ENCODE results near the gene NPM3.

NPM3 gene

DNA sequence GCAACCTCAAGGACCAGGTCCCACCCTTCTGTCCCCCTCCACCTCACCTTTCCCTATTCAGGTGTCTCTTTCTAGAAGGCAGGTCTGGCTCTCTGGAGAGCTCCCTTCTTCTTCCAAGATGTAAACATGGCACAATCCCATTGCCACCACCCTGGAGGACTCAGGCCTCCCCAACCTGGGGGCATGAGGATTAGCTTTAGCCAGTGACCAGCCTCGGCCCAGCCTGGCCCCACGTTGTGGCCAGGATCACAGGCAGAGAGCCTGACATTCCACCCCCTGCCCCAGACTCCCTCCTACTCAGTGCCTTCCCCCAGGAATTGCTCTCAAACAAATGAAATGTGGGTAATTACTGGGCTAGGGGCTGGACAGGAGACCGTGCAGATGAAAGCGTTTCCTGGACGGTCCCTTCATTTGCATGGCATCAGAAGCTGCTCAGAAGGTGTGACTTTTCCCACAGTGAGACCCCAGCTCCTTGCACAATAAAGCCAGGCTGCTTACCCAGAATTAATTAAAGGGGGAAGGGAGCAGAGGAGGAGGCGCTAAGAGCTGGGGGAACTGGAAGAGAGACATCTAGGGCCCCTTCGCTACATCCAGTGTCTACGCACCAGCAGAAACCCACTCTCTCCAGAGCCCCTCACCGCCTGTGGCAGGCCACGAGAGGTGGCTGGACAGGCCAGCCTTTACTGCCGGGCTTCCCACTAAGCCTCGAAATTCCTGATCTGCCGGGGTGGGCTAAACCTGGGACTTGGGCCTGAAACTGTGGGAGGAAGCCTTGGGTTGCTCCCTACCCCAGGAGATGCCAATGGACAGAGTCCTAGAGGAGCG is 15.1 kb downstream of the NPM3 start:
- Histone ChIP-seq H4K20me1 (ENCODE audit: low read depth, low read length) (no peaks in the 10 kb centered on the region), H3F3A (ENCODE audit: insufficient read depth) (no peaks in the 10 kb centered on the region), H3K4me3 (ENCODE audit: insufficient read depth, low read length, poor library complexity, severe bottlenecking) (no peak overlapping the region), H3K4me2 (ENCODE audit: low read depth, low read length, poor library complexity, severe bottlenecking) (no peak overlapping the region), H3K9ac (ENCODE audit: low read length) (no peak overlapping the region), H3K9me3 (ENCODE audit: insufficient read depth, low read length) (no peaks in the 10 kb centered on the region), H3K9me2 (replicated peaks; ENCODE audit: insufficient read depth, low read length) (no peaks in the 10 kb centered on the region), H3K79me2 (ENCODE audit: insufficient read depth, low read length) (no peaks in the 10 kb centered on the region), H2AFZ (ENCODE audit: low read depth, low read length, severe bottlenecking) (no peak overlapping the region), H3K27me3 (ENCODE audit: low read length) (no peaks in the 10 kb centered on the region), H3K36me3 (ENCODE audit: low read length) (no peaks in the 10 kb centered on the region), H3K27ac (ENCODE audit: low read depth, low read length) (no peak overlapping the region)
- TF ChIP-seq, protein P1, sequence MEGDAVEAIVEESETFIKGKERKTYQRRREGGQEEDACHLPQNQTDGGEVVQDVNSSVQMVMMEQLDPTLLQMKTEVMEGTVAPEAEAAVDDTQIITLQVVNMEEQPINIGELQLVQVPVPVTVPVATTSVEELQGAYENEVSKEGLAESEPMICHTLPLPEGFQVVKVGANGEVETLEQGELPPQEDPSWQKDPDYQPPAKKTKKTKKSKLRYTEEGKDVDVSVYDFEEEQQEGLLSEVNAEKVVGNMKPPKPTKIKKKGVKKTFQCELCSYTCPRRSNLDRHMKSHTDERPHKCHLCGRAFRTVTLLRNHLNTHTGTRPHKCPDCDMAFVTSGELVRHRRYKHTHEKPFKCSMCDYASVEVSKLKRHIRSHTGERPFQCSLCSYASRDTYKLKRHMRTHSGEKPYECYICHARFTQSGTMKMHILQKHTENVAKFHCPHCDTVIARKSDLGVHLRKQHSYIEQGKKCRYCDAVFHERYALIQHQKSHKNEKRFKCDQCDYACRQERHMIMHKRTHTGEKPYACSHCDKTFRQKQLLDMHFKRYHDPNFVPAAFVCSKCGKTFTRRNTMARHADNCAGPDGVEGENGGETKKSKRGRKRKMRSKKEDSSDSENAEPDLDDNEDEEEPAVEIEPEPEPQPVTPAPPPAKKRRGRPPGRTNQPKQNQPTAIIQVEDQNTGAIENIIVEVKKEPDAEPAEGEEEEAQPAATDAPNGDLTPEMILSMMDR (IDR thresholded peaks at IDR 0.05; ENCODE audit: insufficient read depth, low read length, poor library complexity, severe bottlenecking) = no peak
- TF ChIP-seq EZH2phosphoT487 (conservative IDR thresholded peaks at IDR 0.05; ENCODE audit: low read length) = no peak

DNA sequence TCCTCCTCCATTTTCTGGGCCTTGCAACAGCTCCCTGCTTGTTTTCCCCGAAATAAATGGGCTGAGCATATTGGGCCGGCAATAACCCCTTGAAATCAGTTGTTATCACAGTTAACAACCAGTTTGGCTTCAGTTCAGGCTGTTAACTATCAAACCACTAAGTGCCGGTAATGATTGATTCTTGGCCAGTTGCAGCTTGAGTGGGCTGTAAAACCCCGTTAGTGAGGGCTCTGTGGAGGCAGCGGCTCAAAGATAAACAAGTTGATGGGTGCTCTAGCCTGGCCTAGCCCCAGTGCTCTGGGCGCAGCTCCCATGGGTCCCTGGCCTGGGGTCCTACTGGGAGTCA is 15.7 kb downstream of the NPM3 start:
- H3K4me2 ChIP-seq (ENCODE audit: low read depth, low read length, poor library complexity, severe bottlenecking) = no peak overlapping the region
- no peaks in the 10 kb centered on the region for H3K27me3 ChIP-seq (ENCODE audit: low read length)
- no peak for TF ChIP-seq EZH2phosphoT487 (conservative IDR thresholded peaks at IDR 0.05; ENCODE audit: low read length)
- TF ChIP-seq, protein P1 (IDR thresholded peaks at IDR 0.05; ENCODE audit: insufficient read depth, low read length, poor library complexity, severe bottlenecking) = no peak
- H3K9ac ChIP-seq (ENCODE audit: low read length) = no peak overlapping the region
- H2AFZ ChIP-seq (ENCODE audit: low read depth, low read length, severe bottlenecking) = no peak overlapping the region
- H3K27ac ChIP-seq (ENCODE audit: low read depth, low read length) = no peak overlapping the region
- no peaks in the 10 kb centered on the region for H4K20me1 ChIP-seq (ENCODE audit: low read depth, low read length)
- H3K79me2 ChIP-seq (ENCODE audit: insufficient read depth, low read length) = no peaks in the 10 kb centered on the region
- H3F3A ChIP-seq (ENCODE audit: insufficient read depth) = no peaks in the 10 kb centered on the region
- no peaks in the 10 kb centered on the region for H3K9me3 ChIP-seq (ENCODE audit: insufficient read depth, low read length)
- H3K36me3 ChIP-seq (ENCODE audit: low read length) = no peaks in the 10 kb centered on the region
- H3K9me2 ChIP-seq (replicated peaks; ENCODE audit: insufficient read depth, low read length) = no peaks in the 10 kb centered on the region
- no peak overlapping the region for H3K4me3 ChIP-seq (ENCODE audit: insufficient read depth, low read length, poor library complexity, severe bottlenecking)

DNA sequence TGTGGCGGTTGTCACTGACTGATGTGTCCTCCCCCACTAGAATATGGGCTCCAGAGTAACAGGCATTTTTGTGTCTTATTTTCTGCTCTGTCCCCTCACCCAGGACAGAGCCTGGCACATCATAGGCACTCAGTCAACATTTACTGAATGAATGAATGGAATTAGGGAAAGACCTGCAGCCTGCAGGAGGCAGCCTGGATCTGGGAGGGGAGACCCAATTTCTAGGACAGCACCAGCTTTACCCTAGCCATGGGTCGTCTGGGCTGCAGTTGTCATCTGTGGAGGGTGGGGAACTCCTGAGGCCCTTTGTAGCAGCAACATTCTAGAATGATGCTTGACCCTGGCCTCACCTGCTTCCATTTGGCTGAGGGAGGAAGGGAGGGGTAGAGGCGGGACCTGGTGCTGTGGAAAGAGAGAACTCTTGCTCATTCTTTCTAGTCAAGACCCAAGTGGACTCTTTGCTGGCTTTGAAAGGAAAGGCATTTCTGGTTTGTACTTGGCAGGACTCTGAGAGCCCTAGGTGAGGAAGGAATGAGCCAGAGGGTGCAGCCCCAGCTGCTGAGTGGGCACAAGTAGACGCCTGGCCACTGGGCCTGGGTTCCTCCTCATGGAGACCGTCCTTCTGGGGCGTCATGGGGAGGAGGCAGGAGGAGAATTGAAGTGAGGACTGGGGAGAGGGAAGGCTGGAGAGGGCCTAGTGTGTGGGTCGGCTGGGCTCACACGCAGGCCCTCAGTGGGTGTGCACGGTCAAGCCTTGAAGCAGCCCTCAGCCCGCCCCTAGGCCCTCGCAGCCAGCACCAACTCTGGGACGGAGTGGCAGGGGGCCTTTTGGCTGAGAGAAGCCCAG is 16.3 kb downstream of the NPM3 start:
- H3K4me2 ChIP-seq (ENCODE audit: low read depth, low read length, poor library complexity, severe bottlenecking) = no peak overlapping the region
- no peak overlapping the region for H3K9ac ChIP-seq (ENCODE audit: low read length)
- H3K27me3 ChIP-seq (ENCODE audit: low read length) = no peaks in the 10 kb centered on the region
- no peaks in the 10 kb centered on the region for H3K9me2 ChIP-seq (replicated peaks; ENCODE audit: insufficient read depth, low read length)
- H3K27ac ChIP-seq (ENCODE audit: low read depth, low read length) = no peak overlapping the region
- no peak overlapping the region for H3K4me3 ChIP-seq (ENCODE audit: insufficient read depth, low read length, poor library complexity, severe bottlenecking)
- H3K36me3 ChIP-seq (ENCODE audit: low read length) = no peaks in the 10 kb centered on the region
- H3K79me2 ChIP-seq (ENCODE audit: insufficient read depth, low read length) = no peaks in the 10 kb centered on the region
- no peaks in the 10 kb centered on the region for H3F3A ChIP-seq (ENCODE audit: insufficient read depth)
- no peak overlapping the region for H2AFZ ChIP-seq (ENCODE audit: low read depth, low read length, severe bottlenecking)
- no peaks in the 10 kb centered on the region for H3K9me3 ChIP-seq (ENCODE audit: insufficient read depth, low read length)
- TF ChIP-seq, protein P1 (IDR thresholded peaks at IDR 0.05; ENCODE audit: insufficient read depth, low read length, poor library complexity, severe bottlenecking) = no peak
- TF ChIP-seq EZH2phosphoT487 (conservative IDR thresholded peaks at IDR 0.05; ENCODE audit: low read length) = no peak
- no peaks in the 10 kb centered on the region for H4K20me1 ChIP-seq (ENCODE audit: low read depth, low read length)
